ENCODE data around the gene RIIAD1.

DNA sequence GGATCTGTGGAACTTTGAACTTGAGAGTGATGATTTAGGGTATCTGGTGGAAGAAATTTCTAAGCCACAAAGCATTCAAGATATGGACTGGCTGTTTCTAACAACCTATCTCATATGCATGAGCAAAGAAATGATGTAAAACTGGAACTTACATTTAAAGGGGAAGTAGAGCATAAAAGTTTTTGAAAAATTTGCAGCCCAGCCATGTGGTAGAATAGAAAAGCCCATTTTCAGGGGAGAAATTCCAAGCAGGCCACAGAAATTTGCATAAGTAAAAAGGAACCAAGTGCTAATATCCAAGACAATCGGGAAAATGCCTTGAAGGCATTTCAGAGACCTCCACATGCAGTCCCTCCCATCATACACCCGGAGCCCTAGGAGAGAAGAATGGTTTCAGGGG is 15.7 kb downstream of the RIIAD1 start:
- TF ChIP-seq, protein P1, sequence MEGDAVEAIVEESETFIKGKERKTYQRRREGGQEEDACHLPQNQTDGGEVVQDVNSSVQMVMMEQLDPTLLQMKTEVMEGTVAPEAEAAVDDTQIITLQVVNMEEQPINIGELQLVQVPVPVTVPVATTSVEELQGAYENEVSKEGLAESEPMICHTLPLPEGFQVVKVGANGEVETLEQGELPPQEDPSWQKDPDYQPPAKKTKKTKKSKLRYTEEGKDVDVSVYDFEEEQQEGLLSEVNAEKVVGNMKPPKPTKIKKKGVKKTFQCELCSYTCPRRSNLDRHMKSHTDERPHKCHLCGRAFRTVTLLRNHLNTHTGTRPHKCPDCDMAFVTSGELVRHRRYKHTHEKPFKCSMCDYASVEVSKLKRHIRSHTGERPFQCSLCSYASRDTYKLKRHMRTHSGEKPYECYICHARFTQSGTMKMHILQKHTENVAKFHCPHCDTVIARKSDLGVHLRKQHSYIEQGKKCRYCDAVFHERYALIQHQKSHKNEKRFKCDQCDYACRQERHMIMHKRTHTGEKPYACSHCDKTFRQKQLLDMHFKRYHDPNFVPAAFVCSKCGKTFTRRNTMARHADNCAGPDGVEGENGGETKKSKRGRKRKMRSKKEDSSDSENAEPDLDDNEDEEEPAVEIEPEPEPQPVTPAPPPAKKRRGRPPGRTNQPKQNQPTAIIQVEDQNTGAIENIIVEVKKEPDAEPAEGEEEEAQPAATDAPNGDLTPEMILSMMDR (IDR thresholded peaks at IDR 0.05): no peak
- TF ChIP-seq REST (IDR thresholded peaks at IDR 0.05; ENCODE audit: insufficient read depth in 1 of 2, low read depth in 2 of 2, low read length in 1 of 2): no peak

All from Panc1 (cell line).